ENCODE measurements around the gene HDX. TPM values are rescaled to one million over a fixed set of nuclear protein-coding genes. Genes with fewer than 3 reads are reported as not detected.

Gene HDX
- total and polyA plus RNA-seq, 2 of the 13 experiments (the other 11 are each of a cell fraction or from before 2014, with no cell fraction given): 0.20 TPM; not detected in 1

GRCh38 chrX:84475101-84475500 lies 27.2 kb downstream of the HDX start (continued):
- TF ChIP-seq ZNF609 (CRISPR knock-in tag; IDR thresholded peaks at IDR 0.05; ENCODE audit: borderline replicate concordance): no peak
- no peak for TF ChIP-seq FOSL2 (CRISPR knock-in tag; IDR thresholded peaks at IDR 0.05)
- no peak for TF ChIP-seq TOE1 (CRISPR knock-in tag; IDR thresholded peaks at IDR 0.05)
- TF ChIP-seq AHR (CRISPR knock-in tag; IDR thresholded peaks at IDR 0.05): no peak

- intact Hi-C loops (cut with micrococcal nuclease; ENCODE audit: unreplicated experiment): no loop called here
- CTCF ChIA-PET (ENCODE audit: low intra/inter-chr PET ratio, low total read pairs): no interaction called here
These were observed 33.0 kb downstream of the HDX start for GRCh38 chrX:84469226-84469625.

More at GRCh38 chrX:84469226-84469625, 33.0 kb downstream of the HDX start:
- no TSS peak for BruUV-seq (replicated peaks)
- H3K4me3 ChIP-seq (replicated peaks in 1 of 3; ENCODE audit: insufficient read depth in 1 of 3, low read depth in 2 of 3, low read length in 3 of 3): no peak overlapping the region
- no peaks in the 10 kb centered on the region for H3K27me3 ChIP-seq (ENCODE audit: control insufficient read depth in 1 of 2, insufficient read depth in 2 of 2, low read length in 2 of 2)
- in situ Hi-C loops (cut with HindIII; ENCODE audit: extremely low pct_ligation_motif_present, low pct_unique_long_range_greater_than_20kb): no loop called here
- H3K9ac ChIP-seq (ENCODE audit: insufficient read depth, low read depth, low read length): no peak overlapping the region
- H2AFZ ChIP-seq (ENCODE audit: low read length): no peak overlapping the region
- H3K36me3 ChIP-seq (replicated peaks in 1 of 2; ENCODE audit: control insufficient read depth in 1 of 2, insufficient read depth in 2 of 2, low read length in 2 of 2): no peaks in the 10 kb centered on the region
- 1% methylated on average over 3 of the region's 3 CpGs for WGBS (ENCODE audit: low lambda C conversion rate)
- H3K79me2 ChIP-seq (ENCODE audit: insufficient read depth, low read length): no peaks in the 10 kb centered on the region
- H3K27ac ChIP-seq (ENCODE audit: extremely low read length, insufficient read depth, low read length): no peak overlapping the region
- POLR2A ChIA-PET: no interaction called here
- H4K20me1 ChIP-seq (ENCODE audit: insufficient read depth, low read length): no peaks in the 10 kb centered on the region
- FAIRE-seq (no peak), DNase-seq (ENCODE audit: low spot score) (no peak), ATAC-seq (no peak)
- H3K9me3 ChIP-seq (ENCODE audit: low read length): no peaks in the 10 kb centered on the region
- no peak for TF ChIP-seq FOSL2 (CRISPR knock-in tag; IDR thresholded peaks at IDR 0.05)
- TF ChIP-seq ZNF577 (CRISPR knock-in tag; IDR thresholded peaks at IDR 0.05; ENCODE audit: borderline replicate concordance, low read depth): no peak
- TF ChIP-seq ZSCAN22 (CRISPR knock-in tag; IDR thresholded peaks at IDR 0.05): no peak
- no peak for TF ChIP-seq ZNF432 (CRISPR knock-in tag; IDR thresholded peaks at IDR 0.05; ENCODE audit: borderline replicate concordance)
- peak; percentile 32; the same call in 1 of the 2 replicates for TF ChIP-seq ATF7 (IDR thresholded peaks at IDR 0.05)
- no peak for TF ChIP-seq ATF7 (CRISPR knock-in tag; IDR thresholded peaks at IDR 0.05)
- TF ChIP-seq CENPBD1 (CRISPR knock-in tag; IDR thresholded peaks at IDR 0.05; ENCODE audit: borderline replicate concordance, low read depth): no peak
- TF ChIP-seq AHR (CRISPR knock-in tag; IDR thresholded peaks at IDR 0.05): no peak
- TF ChIP-seq ZNF235 (CRISPR knock-in tag; IDR thresholded peaks at IDR 0.05; ENCODE audit: borderline replicate concordance): no peak
- no peak overlapping the region for H3K4me2 ChIP-seq (ENCODE audit: low read depth, low read length)
- no peaks in the 10 kb centered on the region for H3K4me1 ChIP-seq (ENCODE audit: insufficient read depth, low read length)
